ENCODE measurements around the gene RUNX1.

DNA sequence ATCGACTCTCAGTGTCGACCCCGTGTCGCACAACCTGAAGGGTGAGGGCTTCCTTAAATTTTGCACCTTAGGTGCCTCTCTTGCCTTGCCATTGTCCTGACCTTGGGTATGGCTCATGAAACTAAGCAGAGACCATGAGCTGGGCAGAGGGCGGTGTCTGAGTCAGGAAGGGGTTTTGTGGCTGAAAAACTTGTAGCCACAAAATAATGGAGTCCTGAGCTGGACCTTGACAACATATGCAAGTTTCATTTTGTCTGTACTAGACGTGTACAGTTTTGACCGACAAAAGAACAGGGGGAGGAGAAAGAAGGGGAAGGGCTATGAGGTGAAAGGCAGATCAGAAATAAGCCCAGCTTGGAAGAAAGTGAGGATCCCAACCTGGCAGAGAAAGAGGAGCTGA lies 8.3 kb upstream of the RUNX1 start:
- TF ChIP-seq CTCF (IDR thresholded peaks at IDR 0.05) (no peak), POLR2A (IDR thresholded peaks at IDR 0.05) (no peak)

Data from right lobe of liver (tissue), 4 donors.